A673 (cell line): ENCODE results near the gene TSC2. TPM values are rescaled to one million over a fixed set of nuclear protein-coding genes. Genes with fewer than 3 reads are reported as not detected.

ENCODE experiments used
- BruUV-seq: library from RNA; stranded (reverse); fragments of 400-500 nt; replicated peaks from 2 replicates; lab custom pipeline; 2021; lab: Mats Ljungman, UMichigan
- CTCF ChIA-PET: fragments of 300-600 bp; sonication (Branson Sonifier 250); formaldehyde crosslinking; loops from one replicate; lab custom pipeline; 2022; ENCODE audit warnings: antibody characterized with exemption; lab: Charles Lee
- POLR2A ChIA-PET: fragments of 300-600 bp; sonication (Branson Sonifier 250); formaldehyde crosslinking; loops from one replicate; lab custom pipeline; 2022; ENCODE audit warnings: antibody characterized with exemption; ENCODE audit not compliant: low non-redundant PET; lab: Charles Lee
- DNase-seq: peaks from one replicate; pipeline ENCODE4 v3.0.0-alpha.2; 2015; ENCODE audit warnings: low spot score
- H3K27ac ChIP-seq: fragments of 200-600 bp; sonication (generic); 2 replicates; pipeline ENCODE4 v1.5.1; 2016; ENCODE audit warnings: mixed run types, low read depth, mild to moderate bottlenecking, mixed read lengths, antibody characterized with exemption, low read length; ENCODE audit not compliant: poor library complexity, severe bottlenecking
- H3K27me3 ChIP-seq: fragments of 200-600 bp; sonication (generic); replicated peaks from 2 replicates; pipeline ENCODE4 v1.6.1; 2017; ENCODE audit warnings: mixed run types, low read depth, mild to moderate bottlenecking, mixed read lengths, antibody characterized with exemption, low read length; ENCODE audit not compliant: insufficient read depth, poor library complexity
- H3K36me3 ChIP-seq: fragments of 200-600 bp; sonication (generic); 2 replicates; pipeline ENCODE4 v1.6.1; 2016; ENCODE audit warnings: mixed run types, mild to moderate bottlenecking, mixed read lengths, antibody characterized with exemption, low read length; ENCODE audit not compliant: insufficient read depth, poor library complexity, severe bottlenecking
- H3K4me1 ChIP-seq: fragments of 200-600 bp; sonication (generic); 2 replicates; pipeline ENCODE4 v1.6.1; 2017; ENCODE audit warnings: mixed run types, mild to moderate bottlenecking, mixed read lengths, antibody characterized with exemption, low read length; ENCODE audit not compliant: insufficient read depth, poor library complexity, severe bottlenecking
- H3K4me3 ChIP-seq: fragments of 200-600 bp; sonication (generic); 2 replicates; pipeline ENCODE4 v1.5.1; 2016; ENCODE audit warnings: low read depth, mixed run types, mild to moderate bottlenecking, mixed read lengths, low read length; ENCODE audit not compliant: poor library complexity, severe bottlenecking
- H3K9me3 ChIP-seq: fragments of 200-600 bp; sonication (generic); 2 replicates; pipeline ENCODE4 v1.6.1; 2016; ENCODE audit warnings: mixed run types, low read depth, mild to moderate bottlenecking, mixed read lengths, antibody characterized with exemption, low read length; ENCODE audit not compliant: poor library complexity, severe bottlenecking
- EZH2 ChIP-seq: fragments of 200-600 bp; sonication (generic); IDR thresholded peaks from 2 replicates; pipeline ENCODE4 v1.6.1; 2017; ENCODE audit warnings: borderline replicate concordance, low read depth, mild to moderate bottlenecking, mixed read lengths, antibody characterized with exemption, low read length; ENCODE audit not compliant: poor library complexity, severe bottlenecking
- intact Hi-C: fragments of 100-400 bp; cut with micrococcal nuclease; formaldehyde crosslinking; loops from one replicate; pipeline ENCODE4 v1.10.0; 2022; ENCODE audit not compliant: unreplicated experiment
- total RNA-seq: library from RNA; stranded (reverse); gene quantifications from 2 replicates; pipeline ENCODE4 v1.2.3, GENCODE V29; 2021
- TF ChIP-seq, protein P1 (sequence below): fragments of 300-800, 200-600 bp; sonication (generic); conservative IDR thresholded peaks from 2 replicates; pipeline ENCODE4 v1.5.1; 2017; ENCODE audit warnings: low read depth, mild to moderate bottlenecking, antibody characterized with exemption, low read length, moderate library complexity, mixed read lengths

Gene TSC2
- total RNA-seq, 1 experiment from 2014 or later: 125 TPM

DNA sequence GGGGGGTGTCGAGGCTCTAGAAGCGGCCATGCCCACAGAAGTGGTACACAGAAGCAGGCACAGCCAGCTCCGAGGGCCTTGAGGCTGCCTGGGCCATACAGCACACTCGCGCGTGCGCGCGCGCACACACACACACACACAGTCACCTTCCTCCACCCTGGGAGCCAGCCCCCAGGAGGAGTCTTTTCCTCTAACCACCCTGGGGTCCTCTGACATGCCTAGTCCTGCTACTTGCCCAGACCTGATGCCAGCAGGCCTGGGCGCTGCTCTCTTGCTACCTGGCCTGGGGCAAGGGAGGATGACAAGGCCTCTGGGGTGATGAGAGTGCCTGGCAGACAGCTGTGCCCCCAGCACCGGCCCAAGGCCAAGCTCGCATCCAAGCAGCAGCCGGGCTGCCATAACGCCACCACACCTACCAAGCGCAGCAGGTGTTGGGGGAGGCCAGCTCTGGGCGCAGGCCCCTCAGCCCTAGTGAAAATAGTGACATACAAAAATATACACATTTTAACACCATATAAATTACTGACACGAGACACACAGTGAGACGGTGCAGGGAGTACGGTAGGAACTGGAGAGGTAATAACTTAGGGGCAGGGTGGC is 41.1 kb downstream of the TSC2 start:
- no peak overlapping the region for H3K27ac ChIP-seq
- TSS peak; percentile 41 for BruUV-seq
- peaks cover 50% of the 10 kb centered on the region for H3K36me3 ChIP-seq
- TF ChIP-seq, protein P1, sequence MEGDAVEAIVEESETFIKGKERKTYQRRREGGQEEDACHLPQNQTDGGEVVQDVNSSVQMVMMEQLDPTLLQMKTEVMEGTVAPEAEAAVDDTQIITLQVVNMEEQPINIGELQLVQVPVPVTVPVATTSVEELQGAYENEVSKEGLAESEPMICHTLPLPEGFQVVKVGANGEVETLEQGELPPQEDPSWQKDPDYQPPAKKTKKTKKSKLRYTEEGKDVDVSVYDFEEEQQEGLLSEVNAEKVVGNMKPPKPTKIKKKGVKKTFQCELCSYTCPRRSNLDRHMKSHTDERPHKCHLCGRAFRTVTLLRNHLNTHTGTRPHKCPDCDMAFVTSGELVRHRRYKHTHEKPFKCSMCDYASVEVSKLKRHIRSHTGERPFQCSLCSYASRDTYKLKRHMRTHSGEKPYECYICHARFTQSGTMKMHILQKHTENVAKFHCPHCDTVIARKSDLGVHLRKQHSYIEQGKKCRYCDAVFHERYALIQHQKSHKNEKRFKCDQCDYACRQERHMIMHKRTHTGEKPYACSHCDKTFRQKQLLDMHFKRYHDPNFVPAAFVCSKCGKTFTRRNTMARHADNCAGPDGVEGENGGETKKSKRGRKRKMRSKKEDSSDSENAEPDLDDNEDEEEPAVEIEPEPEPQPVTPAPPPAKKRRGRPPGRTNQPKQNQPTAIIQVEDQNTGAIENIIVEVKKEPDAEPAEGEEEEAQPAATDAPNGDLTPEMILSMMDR: no peak
- TF ChIP-seq EZH2: no peak
- no peaks in the 10 kb centered on the region for H3K9me3 ChIP-seq
- DNase-seq: no peak
- no peak overlapping the region for H3K4me3 ChIP-seq
- POLR2A ChIA-PET: no interaction called here
- CTCF ChIA-PET: no interaction called here
- H3K27me3 ChIP-seq: no peaks in the 10 kb centered on the region
- no peaks in the 10 kb centered on the region for H3K4me1 ChIP-seq
- intact Hi-C loops: no loop called here

DNA sequence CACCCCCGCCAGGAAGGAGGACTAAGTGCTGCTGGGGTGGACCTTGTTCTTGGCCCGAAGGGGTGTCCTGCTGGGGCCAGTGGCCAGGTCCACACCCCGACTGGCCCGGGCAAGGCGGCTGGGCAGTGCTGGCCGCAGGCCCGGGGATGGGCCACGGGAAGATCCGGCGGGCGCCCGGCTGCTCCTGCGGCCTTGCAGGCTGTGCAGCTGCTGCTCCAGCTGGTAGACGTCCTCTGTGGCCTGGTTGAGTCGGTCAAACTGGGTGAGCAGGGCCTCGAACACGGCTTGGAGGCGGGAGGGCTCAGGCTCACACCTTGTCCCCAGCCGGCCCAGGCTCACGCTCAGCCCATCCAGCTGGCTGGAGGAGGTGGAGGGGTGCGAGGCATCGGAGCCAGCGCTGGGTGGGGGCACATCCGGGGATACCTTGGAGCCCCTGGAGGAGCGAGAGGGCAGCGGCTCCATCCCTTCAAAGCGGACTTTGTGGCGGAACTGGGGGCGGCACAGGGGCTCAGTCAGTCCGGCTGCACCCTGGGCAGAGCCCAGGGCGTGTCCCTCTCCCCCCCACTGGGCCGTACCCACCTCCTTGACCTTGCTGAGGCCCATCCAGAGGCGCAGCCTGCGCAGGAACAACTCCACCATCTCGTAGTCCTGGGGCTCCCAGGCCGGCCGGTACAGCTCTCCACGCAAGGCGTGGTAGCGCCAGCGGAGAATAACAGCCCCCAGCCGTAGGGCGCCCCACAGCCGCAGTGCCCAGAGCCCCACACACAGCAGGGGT is 42.1 kb downstream of the TSC2 start:
- no peak for DNase-seq
- peaks cover 54% of the 10 kb centered on the region for H3K36me3 ChIP-seq
- ChIA-PET CTCF (no interaction called here), POLR2A (no interaction called here)
- no TSS peak for BruUV-seq
- H3K4me3 ChIP-seq: no peak overlapping the region
- H3K9me3 ChIP-seq: no peaks in the 10 kb centered on the region
- TF ChIP-seq, protein P1: no peak
- no peak for TF ChIP-seq EZH2
- H3K27ac ChIP-seq: no peak overlapping the region
- H3K27me3 ChIP-seq: no peaks in the 10 kb centered on the region
- intact Hi-C loops: no loop called here
- no peaks in the 10 kb centered on the region for H3K4me1 ChIP-seq

DNA sequence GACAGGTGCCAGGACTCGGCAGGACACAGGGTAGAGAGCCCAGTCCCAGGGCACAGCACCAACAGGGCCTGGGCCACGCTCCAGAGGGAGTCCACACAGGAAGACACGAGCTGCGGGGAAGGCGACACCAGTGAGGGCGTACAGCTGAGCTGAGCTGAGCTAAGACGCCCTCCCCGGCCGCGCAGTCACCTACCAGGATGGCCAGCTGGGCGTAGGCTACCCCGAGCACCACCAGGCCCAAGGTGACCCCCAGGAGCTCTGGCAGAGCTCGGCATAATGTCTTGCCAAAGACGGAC is 42.6 kb downstream of the TSC2 start:
- H3K4me1 ChIP-seq: no peaks in the 10 kb centered on the region
- ChIA-PET POLR2A (no interaction called here), CTCF (no interaction called here)
- no peak for DNase-seq
- peaks cover 57% of the 10 kb centered on the region for H3K36me3 ChIP-seq
- TF ChIP-seq, protein P1: no peak
- no peak for TF ChIP-seq EZH2
- H3K27me3 ChIP-seq: no peaks in the 10 kb centered on the region
- H3K9me3 ChIP-seq: no peaks in the 10 kb centered on the region
- no peak overlapping the region for H3K27ac ChIP-seq
- intact Hi-C loops: no loop called here
- BruUV-seq: no TSS peak
- H3K4me3 ChIP-seq: no peak overlapping the region
